ENCODE results near the gene SND1.

SND1 gene

GRCh38 chr7:128026551-128026950, 374.6 kb downstream of the SND1 start:
- peak in 1 of 14 donors; percentile 74 for DNase-seq

- DNase-seq = peak in 1 of 14 donors; percentile 33
Measured at GRCh38 chr7:128027485-128027980, 375.5 kb downstream of the SND1 start.

- no peak for DNase-seq
Measured at GRCh38 chr7:128029405-128029995, 377.5 kb downstream of the SND1 start.

GRCh38 chr7:128030263-128030653, 378.3 kb downstream of the SND1 start:
- DNase-seq = peak in 1 of 14 donors; percentile 50

- DNase-seq = peak in 6 of 14 donors; percentile 15 to 69 (median 51)
Measured at GRCh38 chr7:128030654-128031611, 378.9 kb downstream of the SND1 start, which contains the start of gene LRRC4. Gene LRRC4, minus strand, starts transcription at chr7:128031437. Its CDS starts 797 bp downstream, at chr7:128030640.

- DNase-seq = peak in 7 of 14 donors; percentile 41 to 75 (median 61)
Measured at GRCh38 chr7:128031901-128032604, 380.1 kb downstream of the SND1 start.

GRCh38 chr7:128032605-128033235, 380.7 kb downstream of the SND1 start:
- peak in 8 of 14 donors; percentile 33 to 75 (median 56) for DNase-seq

- DNase-seq = peak in 1 of 14 donors; percentile 37
Measured at GRCh38 chr7:128033246-128033645, 381.3 kb downstream of the SND1 start.

GRCh38 chr7:128034825-128035224, 382.8 kb downstream of the SND1 start:
- no peak for DNase-seq

GRCh38 chr7:128035712-128036111, 383.7 kb downstream of the SND1 start:
- peak in 4 of 14 donors; percentile 16 to 59 (median 28) for DNase-seq

- no peak for DNase-seq
Measured at GRCh38 chr7:128036226-128036940, 384.4 kb downstream of the SND1 start.

GRCh38 chr7:128037081-128037480, 385.1 kb downstream of the SND1 start:
- DNase-seq = no peak

GRCh38 chr7:128037880-128038619, 386.1 kb downstream of the SND1 start:
- DNase-seq = no peak

- DNase-seq = no peak
Measured at GRCh38 chr7:128039544-128039953, 387.6 kb downstream of the SND1 start.

GRCh38 chr7:128040205-128040604, 388.2 kb downstream of the SND1 start:
- no peak for DNase-seq

GRCh38 chr7:128041203-128041602, 389.2 kb downstream of the SND1 start:
- peak in 2 of 14 donors; percentile 29 to 51 for DNase-seq

- peak in 12 of 14 donors; percentile 57 to 93 (median 80) for DNase-seq
Measured at GRCh38 chr7:128042012-128042411, 390.0 kb downstream of the SND1 start.

GRCh38 chr7:128044064-128044463, 392.1 kb downstream of the SND1 start:
- no peak for DNase-seq

GRCh38 chr7:128045158-128045557, 393.2 kb downstream of the SND1 start:
- no peak for DNase-seq

GRCh38 chr7:128045766-128046165, 393.8 kb downstream of the SND1 start:
- DNase-seq = no peak

GRCh38 chr7:128052404-128052803, 400.4 kb downstream of the SND1 start:
- no peak for DNase-seq
